WTC11 (cell line): ENCODE data around the gene UEVLD. TPM values are rescaled to one million over a fixed set of nuclear protein-coding genes. Genes with fewer than 3 reads are reported as not detected.

Experiments
- ATAC-seq: fragments of 200-7000 bp; cut with Tn5 transposase; 2 replicates; pipeline ENCODE4 v1.10.0; 2021; ENCODE audit warnings: mild to moderate bottlenecking, moderate library complexity
- CTCF ChIA-PET: fragments of 300-600 bp; sonication (Branson Sonifier 250); formaldehyde crosslinking; loops from one replicate; lab custom pipeline; 2021; ENCODE audit warnings: antibody characterized with exemption; lab: Charles Lee
- POLR2A ChIA-PET: fragments of 350-600 bp; sonication (Branson Sonifier 250); formaldehyde crosslinking; loops from one replicate; lab custom pipeline; 2021; ENCODE audit warnings: antibody characterized with exemption; lab: Charles Lee
- DNase-seq: peaks from one replicate; pipeline ENCODE4 v3.0.0; 2021; ENCODE audit warnings: low spot score
- H3K27ac Mint-ChIP-seq: 2 replicates; pipeline ENCODE4 v1.8.0; 2021; ENCODE audit warnings: mixed read lengths
- H3K27me3 Mint-ChIP-seq: 2 replicates; pipeline ENCODE4 v1.8.0; 2021; ENCODE audit warnings: low read depth, mild to moderate bottlenecking, moderate library complexity, mixed read lengths
- H3K36me3 Mint-ChIP-seq: 2 replicates; pipeline ENCODE4 v1.8.0; 2021; ENCODE audit warnings: mixed read lengths
- H3K4me1 Mint-ChIP-seq: 2 replicates; pipeline ENCODE4 v1.8.0; 2022; ENCODE audit warnings: mixed read lengths
- H3K4me3 Mint-ChIP-seq: 2 replicates; pipeline ENCODE4 v1.8.0; 2021; ENCODE audit warnings: mild to moderate bottlenecking, moderate library complexity, mixed read lengths
- H3K9me3 Mint-ChIP-seq: 2 replicates; pipeline ENCODE4 v1.8.0; 2021; ENCODE audit warnings: mixed read lengths
- ATF1 ChIP-seq: sonication (generic); formaldehyde crosslinking; IDR thresholded peaks from 2 replicates; pipeline ENCODE4 v1.8.1; 2023; ENCODE audit warnings: mild to moderate bottlenecking, moderate library complexity, missing genetic modification reagents
- CBFB ChIP-seq: sonication (generic); formaldehyde crosslinking; IDR thresholded peaks from 2 replicates; pipeline ENCODE4 v1.8.1; 2022; ENCODE audit warnings: mild to moderate bottlenecking, low read depth, missing genetic modification reagents
- E2F1 ChIP-seq: sonication (generic); formaldehyde crosslinking; IDR thresholded peaks from 2 replicates; pipeline ENCODE4 v1.8.0; 2022; ENCODE audit warnings: mild to moderate bottlenecking, missing genetic modification reagents
- GTF2I ChIP-seq: fragments of 250-450 bp; sonication (Bioruptor Pico); conservative IDR thresholded peaks from 2 replicates; pipeline ENCODE4 v1.4.0; 2021; ENCODE audit warnings: mild to moderate bottlenecking
- NR3C1 ChIP-seq: sonication (generic); formaldehyde crosslinking; conservative IDR thresholded peaks from 2 replicates; pipeline ENCODE4 v1.8.1; 2023; ENCODE audit warnings: low read depth, mild to moderate bottlenecking, missing genetic modification reagents
- RELA ChIP-seq: sonication (generic); formaldehyde crosslinking; IDR thresholded peaks from 2 replicates; pipeline ENCODE4 v1.8.1; 2022; ENCODE audit warnings: missing genetic modification reagents, mild to moderate bottlenecking, borderline replicate concordance
- SMAD3 ChIP-seq: sonication (generic); formaldehyde crosslinking; IDR thresholded peaks from 2 replicates; pipeline ENCODE4 v1.8.0; 2022; ENCODE audit warnings: missing genetic modification reagents, mild to moderate bottlenecking, borderline replicate concordance
- SP1 ChIP-seq: sonication (generic); formaldehyde crosslinking; conservative IDR thresholded peaks from 2 replicates; pipeline ENCODE4 v1.8.1; 2022; ENCODE audit warnings: missing genetic modification reagents
- ZBTB21 ChIP-seq: sonication (generic); formaldehyde crosslinking; IDR thresholded peaks from 2 replicates; pipeline ENCODE4 v1.8.1; 2023; ENCODE audit warnings: mild to moderate bottlenecking, missing genetic modification reagents, borderline replicate concordance
- ZNF219 ChIP-seq: sonication (generic); formaldehyde crosslinking; IDR thresholded peaks from 2 replicates; pipeline ENCODE4 v1.8.0; 2023; ENCODE audit warnings: missing genetic modification reagents, mild to moderate bottlenecking, borderline replicate concordance
- ZNF281 ChIP-seq: sonication (generic); formaldehyde crosslinking; IDR thresholded peaks from 2 replicates; pipeline ENCODE4 v1.8.0; 2023; ENCODE audit warnings: mild to moderate bottlenecking, missing genetic modification reagents
- total RNA-seq: library from RNA; stranded (reverse); gene quantifications from 3 replicates; pipeline ENCODE4 v1.2.3, GENCODE V29; 2021
- TF ChIP-seq, protein P1 (sequence below): sonication (generic); formaldehyde crosslinking; IDR thresholded peaks from 2 replicates; pipeline ENCODE4 v1.8.0; 2022; ENCODE audit warnings: mild to moderate bottlenecking, missing genetic modification reagents
- TF ChIP-seq, protein P2 (sequence below): fragments of 250-450 bp; sonication (Bioruptor Pico); conservative IDR thresholded peaks from 2 replicates; pipeline ENCODE4 v1.9.0; 2021; ENCODE audit warnings: mild to moderate bottlenecking
- TF ChIP-seq, protein P3 (sequence below): sonication (generic); formaldehyde crosslinking; IDR thresholded peaks from 2 replicates; pipeline ENCODE4 v1.8.0; 2023; ENCODE audit warnings: missing genetic modification reagents, mild to moderate bottlenecking, borderline replicate concordance
- TF ChIP-seq, protein P4 (sequence below): sonication (generic); formaldehyde crosslinking; IDR thresholded peaks from 2 replicates; pipeline ENCODE4 v1.8.1; 2022; ENCODE audit warnings: missing genetic modification reagents, borderline replicate concordance
- TF ChIP-seq, protein P5 (sequence below): fragments of 250-450 bp; sonication (Bioruptor Pico); IDR thresholded peaks from 2 replicates; pipeline ENCODE4 v1.8.0; 2021; ENCODE audit warnings: mild to moderate bottlenecking

The UEVLD gene
- total RNA-seq, 1 experiment from 2014 or later, result 7.5 TPM

DNA sequence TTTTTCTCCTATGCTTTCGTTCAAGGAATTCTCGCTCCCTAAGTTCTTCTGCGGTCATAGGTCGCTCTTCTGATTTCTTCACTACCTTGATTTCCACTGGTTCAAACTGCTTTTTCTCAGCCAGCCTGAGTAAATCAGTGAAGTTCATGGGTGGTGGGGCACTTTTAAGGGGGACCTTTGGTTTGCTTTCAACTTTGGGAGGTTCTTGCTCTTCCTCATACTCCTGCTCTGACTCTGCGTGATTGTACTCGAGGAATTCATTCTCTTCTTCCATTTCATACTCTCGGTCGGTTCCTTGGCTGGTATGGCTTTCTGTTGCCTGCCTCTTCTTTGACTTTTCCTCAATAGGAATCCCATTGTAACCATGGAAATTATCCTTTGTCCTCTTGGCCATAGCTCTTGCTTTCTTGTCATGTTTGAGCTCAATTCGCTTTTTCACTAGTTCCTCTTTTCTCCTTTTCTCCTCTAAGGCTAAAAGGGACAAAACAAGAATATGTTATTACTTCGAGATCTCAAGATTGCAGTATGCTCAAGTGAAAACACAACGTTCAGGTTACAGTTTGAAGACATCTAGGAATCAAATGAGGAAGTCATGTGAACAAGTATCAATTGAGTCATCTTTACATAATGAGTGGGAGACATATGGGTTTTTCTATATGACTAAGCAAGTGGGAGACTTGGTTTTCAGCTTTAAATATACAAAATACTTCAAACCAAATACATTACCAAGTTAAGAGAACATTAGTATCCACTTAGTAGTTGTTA lies 27.3 kb upstream of the UEVLD start:
- TF ChIP-seq, protein P1, sequence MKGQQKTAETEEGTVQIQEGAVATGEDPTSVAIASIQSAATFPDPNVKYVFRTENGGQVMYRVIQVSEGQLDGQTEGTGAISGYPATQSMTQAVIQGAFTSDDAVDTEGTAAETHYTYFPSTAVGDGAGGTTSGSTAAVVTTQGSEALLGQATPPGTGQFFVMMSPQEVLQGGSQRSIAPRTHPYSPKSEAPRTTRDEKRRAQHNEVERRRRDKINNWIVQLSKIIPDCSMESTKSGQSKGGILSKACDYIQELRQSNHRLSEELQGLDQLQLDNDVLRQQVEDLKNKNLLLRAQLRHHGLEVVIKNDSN (CRISPR knock-in tag), result no peak
- TF ChIP-seq ZNF281 (CRISPR knock-in tag) (no peak), CBFB (CRISPR knock-in tag) (no peak), ZNF219 (no peak), SMAD3 (CRISPR knock-in tag) (no peak), E2F1 (CRISPR knock-in tag) (no peak), RELA (CRISPR knock-in tag) (no peak)
- TF ChIP-seq, protein P2, sequence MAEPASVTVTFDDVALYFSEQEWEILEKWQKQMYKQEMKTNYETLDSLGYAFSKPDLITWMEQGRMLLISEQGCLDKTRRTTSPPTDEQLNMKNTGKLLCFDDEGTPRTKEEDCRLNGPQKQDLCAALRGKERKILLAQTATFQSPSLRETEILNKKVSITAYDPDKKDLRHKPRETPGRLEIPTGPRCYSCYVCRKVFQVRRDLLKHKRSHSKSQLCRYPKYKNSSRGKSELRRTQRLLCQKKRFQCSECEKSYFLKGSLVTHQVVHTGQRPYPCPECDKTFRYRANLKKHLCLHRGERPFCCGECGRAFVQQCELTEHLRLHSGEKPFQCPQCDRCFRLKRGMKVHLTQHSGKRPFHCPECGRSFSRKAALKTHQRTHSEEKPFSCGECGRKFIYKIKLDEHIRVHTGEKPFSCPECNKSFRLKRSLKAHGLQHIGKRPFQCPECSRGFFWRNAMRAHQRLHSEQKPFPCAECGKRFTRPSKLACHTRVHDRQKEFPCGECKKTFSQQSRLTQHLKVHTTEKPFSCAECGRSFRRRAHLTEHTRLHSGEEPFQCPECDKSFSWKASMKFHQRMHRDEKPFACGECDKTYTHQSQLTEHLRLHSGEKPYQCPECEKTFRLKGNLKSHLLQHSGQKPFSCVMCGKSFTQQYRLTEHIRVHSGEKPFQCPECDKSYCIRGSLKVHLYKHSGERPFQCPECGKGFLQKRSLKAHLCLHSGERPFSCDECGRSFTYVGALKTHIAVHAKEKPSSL (CRISPR knock-in tag), result no peak
- no peaks in the 10 kb centered on the region for H3K9me3 Mint-ChIP-seq
- DNase-seq (no peak), ATAC-seq (no peak)
- no peaks in the 10 kb centered on the region for H3K4me1 Mint-ChIP-seq
- peaks cover 27% of the 10 kb centered on the region for H3K36me3 Mint-ChIP-seq
- H3K4me3 Mint-ChIP-seq, result no peak overlapping the region
- H3K27me3 Mint-ChIP-seq, result no peaks in the 10 kb centered on the region
- H3K27ac Mint-ChIP-seq, result no peak overlapping the region
- ChIA-PET POLR2A (no interaction called here), CTCF (interaction anchor here (0.6 kb wide), 1 partner anchor 1404 kb away, joined by 3 read pairs; no protein-coding TSS in a partner anchor)

GRCh38 chr11:18614667-18615066 lies 26.1 kb upstream of the UEVLD start:
- ChIA-PET CTCF (no interaction called here), POLR2A (interaction anchor here (1.0 kb wide), 1 partner anchor 20 kb away, joined by 4 read pairs; the partner anchor contains the start of gene SPTY2D1)
- H3K9me3 Mint-ChIP-seq, result no peaks in the 10 kb centered on the region
- peaks cover 32% of the 10 kb centered on the region for H3K36me3 Mint-ChIP-seq
- H3K4me1 Mint-ChIP-seq, result no peaks in the 10 kb centered on the region
- H3K27me3 Mint-ChIP-seq, result no peaks in the 10 kb centered on the region
- ATAC-seq (no peak), DNase-seq (no peak)
- no peak overlapping the region for H3K4me3 Mint-ChIP-seq
- no peak overlapping the region for H3K27ac Mint-ChIP-seq
- TF ChIP-seq, protein P3, sequence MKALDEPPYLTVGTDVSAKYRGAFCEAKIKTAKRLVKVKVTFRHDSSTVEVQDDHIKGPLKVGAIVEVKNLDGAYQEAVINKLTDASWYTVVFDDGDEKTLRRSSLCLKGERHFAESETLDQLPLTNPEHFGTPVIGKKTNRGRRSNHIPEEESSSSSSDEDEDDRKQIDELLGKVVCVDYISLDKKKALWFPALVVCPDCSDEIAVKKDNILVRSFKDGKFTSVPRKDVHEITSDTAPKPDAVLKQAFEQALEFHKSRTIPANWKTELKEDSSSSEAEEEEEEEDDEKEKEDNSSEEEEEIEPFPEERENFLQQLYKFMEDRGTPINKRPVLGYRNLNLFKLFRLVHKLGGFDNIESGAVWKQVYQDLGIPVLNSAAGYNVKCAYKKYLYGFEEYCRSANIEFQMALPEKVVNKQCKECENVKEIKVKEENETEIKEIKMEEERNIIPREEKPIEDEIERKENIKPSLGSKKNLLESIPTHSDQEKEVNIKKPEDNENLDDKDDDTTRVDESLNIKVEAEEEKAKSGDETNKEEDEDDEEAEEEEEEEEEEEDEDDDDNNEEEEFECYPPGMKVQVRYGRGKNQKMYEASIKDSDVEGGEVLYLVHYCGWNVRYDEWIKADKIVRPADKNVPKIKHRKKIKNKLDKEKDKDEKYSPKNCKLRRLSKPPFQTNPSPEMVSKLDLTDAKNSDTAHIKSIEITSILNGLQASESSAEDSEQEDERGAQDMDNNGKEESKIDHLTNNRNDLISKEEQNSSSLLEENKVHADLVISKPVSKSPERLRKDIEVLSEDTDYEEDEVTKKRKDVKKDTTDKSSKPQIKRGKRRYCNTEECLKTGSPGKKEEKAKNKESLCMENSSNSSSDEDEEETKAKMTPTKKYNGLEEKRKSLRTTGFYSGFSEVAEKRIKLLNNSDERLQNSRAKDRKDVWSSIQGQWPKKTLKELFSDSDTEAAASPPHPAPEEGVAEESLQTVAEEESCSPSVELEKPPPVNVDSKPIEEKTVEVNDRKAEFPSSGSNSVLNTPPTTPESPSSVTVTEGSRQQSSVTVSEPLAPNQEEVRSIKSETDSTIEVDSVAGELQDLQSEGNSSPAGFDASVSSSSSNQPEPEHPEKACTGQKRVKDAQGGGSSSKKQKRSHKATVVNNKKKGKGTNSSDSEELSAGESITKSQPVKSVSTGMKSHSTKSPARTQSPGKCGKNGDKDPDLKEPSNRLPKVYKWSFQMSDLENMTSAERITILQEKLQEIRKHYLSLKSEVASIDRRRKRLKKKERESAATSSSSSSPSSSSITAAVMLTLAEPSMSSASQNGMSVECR (CRISPR knock-in tag), result no peak
- TF ChIP-seq GTF2I (CRISPR knock-in tag) (no peak), E2F1 (CRISPR knock-in tag) (no peak), ATF1 (CRISPR knock-in tag) (no peak), NR3C1 (CRISPR knock-in tag) (no peak), ZBTB21 (CRISPR knock-in tag) (no peak), SP1 (CRISPR knock-in tag) (no peak)
- TF ChIP-seq, protein P4, sequence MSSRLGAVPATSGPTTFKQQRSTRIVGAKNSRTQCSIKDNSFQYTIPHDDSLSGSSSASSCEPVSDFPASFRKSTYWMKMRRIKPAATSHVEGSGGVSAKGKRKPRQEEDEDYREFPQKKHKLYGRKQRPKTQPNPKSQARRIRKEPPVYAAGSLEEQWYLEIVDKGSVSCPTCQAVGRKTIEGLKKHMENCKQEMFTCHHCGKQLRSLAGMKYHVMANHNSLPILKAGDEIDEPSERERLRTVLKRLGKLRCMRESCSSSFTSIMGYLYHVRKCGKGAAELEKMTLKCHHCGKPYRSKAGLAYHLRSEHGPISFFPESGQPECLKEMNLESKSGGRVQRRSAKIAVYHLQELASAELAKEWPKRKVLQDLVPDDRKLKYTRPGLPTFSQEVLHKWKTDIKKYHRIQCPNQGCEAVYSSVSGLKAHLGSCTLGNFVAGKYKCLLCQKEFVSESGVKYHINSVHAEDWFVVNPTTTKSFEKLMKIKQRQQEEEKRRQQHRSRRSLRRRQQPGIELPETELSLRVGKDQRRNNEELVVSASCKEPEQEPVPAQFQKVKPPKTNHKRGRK (CRISPR knock-in tag), result no peak
- TF ChIP-seq, protein P5, sequence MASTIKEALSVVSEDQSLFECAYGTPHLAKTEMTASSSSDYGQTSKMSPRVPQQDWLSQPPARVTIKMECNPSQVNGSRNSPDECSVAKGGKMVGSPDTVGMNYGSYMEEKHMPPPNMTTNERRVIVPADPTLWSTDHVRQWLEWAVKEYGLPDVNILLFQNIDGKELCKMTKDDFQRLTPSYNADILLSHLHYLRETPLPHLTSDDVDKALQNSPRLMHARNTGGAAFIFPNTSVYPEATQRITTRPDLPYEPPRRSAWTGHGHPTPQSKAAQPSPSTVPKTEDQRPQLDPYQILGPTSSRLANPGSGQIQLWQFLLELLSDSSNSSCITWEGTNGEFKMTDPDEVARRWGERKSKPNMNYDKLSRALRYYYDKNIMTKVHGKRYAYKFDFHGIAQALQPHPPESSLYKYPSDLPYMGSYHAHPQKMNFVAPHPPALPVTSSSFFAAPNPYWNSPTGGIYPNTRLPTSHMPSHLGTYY (CRISPR knock-in tag), result no peak
